ENCODE data around the gene POLK.
"Not testable (repeated sequence)": the region's sequence is repeated elsewhere in the genome, so short reads cannot be mapped to it uniquely, and the experiment has no call there.

Gene POLK

GRCh38 chr5:75550597-75550996 lies 38.9 kb downstream of the POLK start:
- Histone ChIP-seq H3K36me3 (ENCODE audit: control insufficient read depth in 1 of 2, insufficient read depth in 2 of 2, low read length in 2 of 2) (peaks cover 6 to 28% of the 10 kb centered on the region in 2 donors), H3K4me3 (ENCODE audit: low read depth in 1 of 2, low read length in 2 of 2) (no peak overlapping the region), H3K27me3 (ENCODE audit: low read depth, low read length) (no peaks in the 10 kb centered on the region), H3K27ac (ENCODE audit: low read length) (no peak overlapping the region), H3K4me1 (ENCODE audit: control insufficient read depth in 1 of 2, insufficient read depth in 2 of 2, low read length in 2 of 2) (no peaks in the 10 kb centered on the region), H3K9me3 (ENCODE audit: control insufficient read depth in 1 of 2, low read length in 2 of 2) (no peaks in the 10 kb centered on the region)

- Histone ChIP-seq H3K4me1 (ENCODE audit: control insufficient read depth in 1 of 2, insufficient read depth in 2 of 2, low read length in 2 of 2) (no peaks in the 10 kb centered on the region), H3K36me3 (ENCODE audit: control insufficient read depth in 1 of 2, insufficient read depth in 2 of 2, low read length in 2 of 2) (peaks cover 6 to 31% of the 10 kb centered on the region in 2 donors), H3K9me3 (ENCODE audit: control insufficient read depth in 1 of 2, low read length in 2 of 2) (no peaks in the 10 kb centered on the region), H3K4me3 (ENCODE audit: low read depth in 1 of 2, low read length in 2 of 2) (no peak overlapping the region), H3K27ac (ENCODE audit: low read length) (no peak overlapping the region), H3K27me3 (ENCODE audit: low read depth, low read length) (no peaks in the 10 kb centered on the region)
Measured at GRCh38 chr5:75551471-75551870, 39.8 kb downstream of the POLK start.

- no peaks in the 10 kb centered on the region for H3K4me1 ChIP-seq (ENCODE audit: control insufficient read depth in 1 of 2, insufficient read depth in 2 of 2, low read length in 2 of 2)
- H3K9me3 ChIP-seq (ENCODE audit: control insufficient read depth in 1 of 2, low read length in 2 of 2) = peaks cover 0 to 3% of the 10 kb centered on the region in 2 donors
- H3K4me3 ChIP-seq (ENCODE audit: low read depth in 1 of 2, low read length in 2 of 2) = no peak overlapping the region
- H3K36me3 ChIP-seq (ENCODE audit: control insufficient read depth in 1 of 2, insufficient read depth in 2 of 2, low read length in 2 of 2) = peaks cover 6 to 44% of the 10 kb centered on the region in 2 donors
- H3K27me3 ChIP-seq (ENCODE audit: low read depth, low read length) = no peaks in the 10 kb centered on the region
- no peak overlapping the region for H3K27ac ChIP-seq (ENCODE audit: low read length)
Measured at GRCh38 chr5:75552764-75553163, 41.1 kb downstream of the POLK start.

DNA sequence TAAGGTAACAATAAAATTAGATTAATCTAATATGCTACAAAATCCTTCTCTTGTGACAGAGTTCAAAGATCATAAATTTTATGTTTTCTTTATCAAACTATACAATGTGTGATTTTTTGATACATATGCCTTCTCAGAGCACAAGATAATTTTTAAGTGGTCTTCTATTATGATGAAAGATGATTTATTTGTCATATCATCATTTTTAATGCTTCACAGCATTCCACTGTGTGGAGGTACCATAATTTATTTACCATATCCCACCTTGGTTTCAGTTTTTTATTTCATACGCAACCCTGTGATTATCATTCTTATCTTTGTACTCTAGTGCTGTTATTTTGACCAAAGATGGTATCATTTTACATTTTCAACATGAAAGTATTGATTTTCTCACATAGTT lies 41.7 kb downstream of the POLK start:
- H3K36me3 ChIP-seq (ENCODE audit: control insufficient read depth in 1 of 2, insufficient read depth in 2 of 2, low read length in 2 of 2) = peaks cover 6 to 44% of the 10 kb centered on the region in 2 donors
- H3K27ac ChIP-seq (ENCODE audit: low read length) = no peak overlapping the region

DNA sequence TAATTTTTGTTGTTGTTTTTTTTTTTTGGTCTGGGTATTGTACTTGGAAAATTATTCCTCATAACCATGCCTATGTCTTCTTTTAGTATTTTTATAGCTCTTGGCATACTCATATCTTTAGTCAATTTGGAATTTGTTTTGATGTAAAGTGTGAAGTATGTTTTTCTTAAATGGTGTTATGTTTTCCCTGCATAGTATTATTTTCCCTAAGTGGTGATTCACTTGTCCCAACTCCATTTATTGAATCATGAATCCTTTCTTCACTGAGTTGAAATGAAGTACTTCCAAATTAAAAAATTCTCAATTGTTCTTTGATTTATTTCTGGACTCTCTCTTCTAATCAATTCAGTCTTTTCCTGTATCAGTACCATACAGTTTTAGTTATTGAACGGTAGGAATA lies 46.5 kb downstream of the POLK start:
- Histone ChIP-seq H3K27me3 (ENCODE audit: low read depth, low read length) (no peaks in the 10 kb centered on the region), H3K4me3 (ENCODE audit: low read depth in 1 of 2, low read length in 2 of 2) (no peak overlapping the region), H3K36me3 (ENCODE audit: control insufficient read depth in 1 of 2, insufficient read depth in 2 of 2, low read length in 2 of 2) (peaks cover 0 to 31% of the 10 kb centered on the region in 2 donors), H3K4me1 (ENCODE audit: control insufficient read depth in 1 of 2, insufficient read depth in 2 of 2, low read length in 2 of 2) (no peaks in the 10 kb centered on the region), H3K9me3 (ENCODE audit: control insufficient read depth in 1 of 2, low read length in 2 of 2) (peaks cover 0 to 3% of the 10 kb centered on the region in 2 donors), H3K27ac (ENCODE audit: low read length) (no peak overlapping the region)

More for the DNA sequence above, 41.7 kb downstream of the POLK start:
- no peaks in the 10 kb centered on the region for H3K4me1 ChIP-seq (ENCODE audit: control insufficient read depth in 1 of 2, insufficient read depth in 2 of 2, low read length in 2 of 2)
- H3K9me3 ChIP-seq (ENCODE audit: control insufficient read depth in 1 of 2, low read length in 2 of 2) = peaks cover 0 to 3% of the 10 kb centered on the region in 2 donors
- no peaks in the 10 kb centered on the region for H3K27me3 ChIP-seq (ENCODE audit: low read depth, low read length)
- H3K4me3 ChIP-seq (ENCODE audit: low read depth in 1 of 2, low read length in 2 of 2) = no peak overlapping the region

- H3K36me3 ChIP-seq (ENCODE audit: control insufficient read depth in 1 of 2, insufficient read depth in 2 of 2, low read length in 2 of 2) = peaks cover 0 to 27% of the 10 kb centered on the region in 2 donors
- H3K4me3 ChIP-seq (ENCODE audit: low read depth in 1 of 2, low read length in 2 of 2) = no peak overlapping the region
- peak overlapping the region; percentile 18 for H3K27ac ChIP-seq (ENCODE audit: low read length)
- no peaks in the 10 kb centered on the region for H3K27me3 ChIP-seq (ENCODE audit: low read depth, low read length)
- no peaks in the 10 kb centered on the region for H3K4me1 ChIP-seq (ENCODE audit: control insufficient read depth in 1 of 2, insufficient read depth in 2 of 2, low read length in 2 of 2)
- peaks cover 0 to 8% of the 10 kb centered on the region in 2 donors for H3K9me3 ChIP-seq (ENCODE audit: control insufficient read depth in 1 of 2, low read length in 2 of 2)
Measured at GRCh38 chr5:75558981-75559632, 47.4 kb downstream of the POLK start.

DNA sequence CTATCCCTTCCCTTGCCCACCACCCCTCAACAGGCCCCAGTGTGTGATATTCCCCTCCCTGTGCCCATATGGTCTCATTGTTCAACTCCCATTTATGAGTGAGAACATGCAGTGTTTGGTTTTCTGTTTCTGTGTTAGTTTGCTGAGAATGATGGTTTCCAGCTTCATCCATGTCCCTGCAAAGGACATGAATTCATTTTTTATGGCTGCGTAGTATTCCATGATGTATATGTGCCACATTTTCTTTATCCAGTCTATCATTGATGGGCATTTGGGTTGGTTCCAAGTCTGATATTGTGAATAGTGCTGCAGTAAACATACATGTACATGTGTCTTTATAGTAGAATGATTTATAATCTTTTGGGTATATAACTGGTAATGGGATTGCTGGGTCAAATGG lies 49.0 kb downstream of the POLK start:
- H3K27ac ChIP-seq (ENCODE audit: low read length); H3K4me3 ChIP-seq (ENCODE audit: low read depth in 1 of 2, low read length in 2 of 2); H3K27me3 ChIP-seq (ENCODE audit: low read depth, low read length); H3K4me1 ChIP-seq (ENCODE audit: control insufficient read depth in 1 of 2, insufficient read depth in 2 of 2, low read length in 2 of 2): not testable (repeated sequence)
- Histone ChIP-seq H3K36me3 (ENCODE audit: control insufficient read depth in 1 of 2, insufficient read depth in 2 of 2, low read length in 2 of 2) (peaks cover 0 to 15% of the 10 kb centered on the region in 2 donors), H3K9me3 (ENCODE audit: control insufficient read depth in 1 of 2, low read length in 2 of 2) (peaks cover 0 to 14% of the 10 kb centered on the region in 2 donors)

GRCh38 chr5:75565991-75566709 lies 54.5 kb downstream of the POLK start:
- Histone ChIP-seq H3K4me1 (ENCODE audit: control insufficient read depth in 1 of 2, insufficient read depth in 2 of 2, low read length in 2 of 2) (peaks cover 4 to 20% of the 10 kb centered on the region in 2 donors), H3K27ac (ENCODE audit: low read length) (peak overlapping the region; percentile 35), H3K4me3 (ENCODE audit: low read depth in 1 of 2, low read length in 2 of 2) (peak overlapping the region in 1 of 2 donors; percentile 35), H3K9me3 (ENCODE audit: control insufficient read depth in 1 of 2, low read length in 2 of 2) (peaks cover 0 to 11% of the 10 kb centered on the region in 2 donors)
- H3K36me3 ChIP-seq (ENCODE audit: control insufficient read depth in 1 of 2, insufficient read depth in 2 of 2, low read length in 2 of 2); H3K27me3 ChIP-seq (ENCODE audit: low read depth, low read length): not testable (repeated sequence)

DNA sequence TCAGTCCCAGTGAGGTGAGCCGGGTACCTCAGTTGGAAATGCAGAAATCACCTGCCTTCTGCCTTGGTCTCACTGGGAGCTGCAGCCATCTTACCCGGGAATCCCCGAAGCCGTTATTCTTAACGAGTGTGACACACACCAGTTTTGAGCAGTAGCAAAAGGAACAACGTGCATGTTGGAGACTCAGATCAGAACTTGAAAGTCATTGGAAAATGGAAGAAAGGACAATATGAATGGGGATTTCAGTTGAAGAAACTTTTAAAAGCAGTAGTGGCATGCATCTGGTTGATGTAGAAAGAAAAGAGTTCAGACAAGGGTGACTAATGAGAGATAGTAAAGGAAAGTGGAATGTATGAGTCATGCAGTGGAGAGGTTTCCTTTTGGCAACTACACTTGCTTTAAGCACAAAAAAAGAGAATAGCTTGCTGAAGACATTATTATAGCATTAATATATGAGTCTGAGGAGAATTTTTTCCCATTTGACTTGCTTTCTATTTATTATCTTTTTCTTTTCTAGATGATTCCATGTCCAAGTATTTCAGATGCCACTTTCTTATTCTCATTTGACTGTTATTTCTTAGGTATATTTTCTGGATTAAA lies 55.1 kb downstream of the POLK start:
- peaks cover 0 to 4% of the 10 kb centered on the region in 2 donors for H3K36me3 ChIP-seq (ENCODE audit: control insufficient read depth in 1 of 2, insufficient read depth in 2 of 2, low read length in 2 of 2)
- H3K4me3 ChIP-seq (ENCODE audit: low read depth in 1 of 2, low read length in 2 of 2) = peak overlapping the region in 1 of 2 donors; percentile 35
- H3K27me3 ChIP-seq (ENCODE audit: low read depth, low read length) = no peaks in the 10 kb centered on the region
- H3K27ac ChIP-seq (ENCODE audit: low read length) = peak overlapping the region; percentile 35
- H3K9me3 ChIP-seq (ENCODE audit: control insufficient read depth in 1 of 2, low read length in 2 of 2) = peaks cover 0 to 11% of the 10 kb centered on the region in 2 donors
- peaks cover 4 to 23% of the 10 kb centered on the region in 2 donors for H3K4me1 ChIP-seq (ENCODE audit: control insufficient read depth in 1 of 2, insufficient read depth in 2 of 2, low read length in 2 of 2)

DNA sequence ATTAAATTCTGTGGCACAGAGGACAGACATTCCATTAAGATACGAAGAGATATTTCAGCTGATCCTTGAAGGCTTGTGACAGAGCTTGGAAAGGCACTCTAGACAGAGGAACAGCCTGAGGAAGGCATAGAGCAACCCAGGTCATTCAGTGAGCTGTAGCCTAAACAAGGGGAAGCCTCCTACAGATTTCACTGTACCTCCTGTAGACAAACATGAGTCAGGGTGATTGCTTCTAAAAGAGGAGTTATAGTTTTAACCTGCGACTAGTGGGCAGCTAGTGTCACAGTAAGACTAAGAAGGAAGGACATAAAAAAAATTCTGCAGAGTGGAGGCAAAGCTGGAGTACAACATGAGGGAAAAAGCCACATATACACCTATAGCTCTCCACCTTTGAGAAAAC lies 56.0 kb downstream of the POLK start:
- H3K4me1 ChIP-seq (ENCODE audit: control insufficient read depth in 1 of 2, insufficient read depth in 2 of 2, low read length in 2 of 2) = peaks cover 4 to 23% of the 10 kb centered on the region in 2 donors
- H3K36me3 ChIP-seq (ENCODE audit: control insufficient read depth in 1 of 2, insufficient read depth in 2 of 2, low read length in 2 of 2) = peaks cover 0 to 4% of the 10 kb centered on the region in 2 donors
- H3K9me3 ChIP-seq (ENCODE audit: control insufficient read depth in 1 of 2, low read length in 2 of 2) = peaks cover 0 to 11% of the 10 kb centered on the region in 2 donors
- H3K4me3 ChIP-seq (ENCODE audit: low read depth in 1 of 2, low read length in 2 of 2) = no peak overlapping the region
- no peaks in the 10 kb centered on the region for H3K27me3 ChIP-seq (ENCODE audit: low read depth, low read length)
- peak overlapping the region; percentile 19 for H3K27ac ChIP-seq (ENCODE audit: low read length)

- Histone ChIP-seq H3K9me3 (ENCODE audit: control insufficient read depth in 1 of 2, low read length in 2 of 2) (peaks cover 0 to 11% of the 10 kb centered on the region in 2 donors), H3K27ac (ENCODE audit: low read length) (no peak overlapping the region), H3K36me3 (ENCODE audit: control insufficient read depth in 1 of 2, insufficient read depth in 2 of 2, low read length in 2 of 2) (peaks cover 0 to 4% of the 10 kb centered on the region in 2 donors), H3K27me3 (ENCODE audit: low read depth, low read length) (no peaks in the 10 kb centered on the region), H3K4me3 (ENCODE audit: low read depth in 1 of 2, low read length in 2 of 2) (no peak overlapping the region), H3K4me1 (ENCODE audit: control insufficient read depth in 1 of 2, insufficient read depth in 2 of 2, low read length in 2 of 2) (peaks cover 4 to 23% of the 10 kb centered on the region in 2 donors)
Measured at GRCh38 chr5:75568202-75568601, 56.5 kb downstream of the POLK start.
